HG03066 (cell line): ENCODE measurements around the gene ABCA6.

Source experiments
- ATAC-seq: cut with Tn5 transposase; IDR thresholded peaks from one replicate; pipeline ENCODE4 v1.9.1; 2021; ENCODE audit warnings: low read depth; ENCODE audit not compliant: unreplicated experiment

The ABCA6 gene

DNA sequence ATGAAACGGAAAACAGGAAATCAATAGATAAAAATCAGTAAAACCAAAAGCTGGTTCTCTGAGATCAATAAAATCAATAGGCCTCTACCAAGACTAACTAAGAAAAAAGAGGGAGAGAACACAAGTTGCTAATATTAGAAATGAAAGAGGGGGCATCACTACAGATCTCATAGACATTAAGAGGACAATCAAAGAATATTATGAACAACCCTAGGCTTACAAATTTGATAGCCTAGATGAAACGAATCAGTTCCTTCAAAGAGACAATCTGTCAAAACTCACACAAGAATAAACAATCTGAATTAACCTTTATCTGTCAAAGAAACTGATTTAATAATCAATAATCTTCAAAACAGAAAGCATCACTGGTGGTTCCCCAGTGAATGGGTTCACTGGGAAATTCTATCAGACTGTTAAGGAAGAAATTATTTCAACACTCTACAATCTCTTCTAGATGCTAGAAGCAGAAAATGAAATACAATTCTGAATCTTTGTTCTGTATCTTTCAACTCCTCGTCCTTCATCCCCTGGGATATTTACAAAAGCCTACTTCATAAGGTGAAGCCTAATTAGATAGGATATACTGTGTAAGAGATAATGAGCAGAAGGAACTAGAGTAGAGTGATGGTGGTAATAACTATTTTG lies 85.4 kb downstream of the ABCA6 start:
- ATAC-seq: no peak

DNA sequence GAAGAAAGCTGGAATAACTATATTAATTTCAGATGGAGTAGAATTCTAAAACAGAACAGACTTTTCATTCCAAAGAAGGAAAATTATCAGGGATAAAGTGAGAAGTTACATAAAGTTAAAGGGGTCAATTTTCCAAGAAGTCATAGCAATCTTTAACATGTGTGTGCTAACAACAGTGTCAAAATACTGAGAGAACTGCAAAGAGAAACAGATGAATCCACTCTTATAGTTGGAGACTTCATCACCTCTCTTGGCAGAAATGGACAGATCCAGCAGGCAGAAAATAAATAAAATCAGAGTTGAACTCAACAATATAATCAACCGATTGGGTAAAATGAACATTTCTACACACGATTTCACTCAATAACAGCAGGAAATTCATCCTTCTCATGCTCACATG lies 86.4 kb downstream of the ABCA6 start:
- ATAC-seq: no peak

DNA sequence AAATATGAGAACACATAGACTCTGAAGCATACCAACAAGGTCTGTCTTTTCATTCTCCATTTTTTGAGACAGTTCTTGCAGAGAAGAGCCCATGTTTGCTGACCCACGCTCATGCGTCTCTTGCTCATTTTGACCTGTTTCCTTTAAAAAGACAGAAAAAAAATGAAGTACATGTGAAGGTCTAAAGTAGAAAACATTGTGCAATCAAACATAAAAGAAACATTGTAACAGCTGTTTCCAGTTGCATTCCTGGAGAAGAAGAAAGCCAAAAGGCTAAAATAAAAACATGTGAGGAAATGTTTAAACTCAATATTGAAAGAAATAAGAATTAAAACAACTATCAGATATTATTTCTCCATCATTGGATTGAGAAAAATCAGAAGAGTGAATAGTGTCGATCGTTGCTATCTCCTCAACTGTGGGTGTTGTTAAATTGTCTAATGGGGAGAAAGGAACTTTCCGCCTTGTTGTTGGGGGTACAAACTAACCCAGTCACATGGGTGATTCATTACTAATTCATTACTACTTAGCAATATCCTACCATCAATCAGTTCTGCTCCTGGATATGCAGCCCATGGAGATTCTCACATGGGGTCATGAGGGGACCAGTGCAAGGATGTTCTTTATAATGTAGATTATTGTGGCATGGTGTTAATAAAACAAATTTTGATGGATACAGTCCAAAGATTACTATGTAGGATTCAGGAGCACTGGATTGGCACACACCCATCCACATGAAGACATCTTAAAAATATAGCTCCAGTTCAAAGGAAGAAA lies 90.5 kb downstream of the ABCA6 start:
- no peak for ATAC-seq

DNA sequence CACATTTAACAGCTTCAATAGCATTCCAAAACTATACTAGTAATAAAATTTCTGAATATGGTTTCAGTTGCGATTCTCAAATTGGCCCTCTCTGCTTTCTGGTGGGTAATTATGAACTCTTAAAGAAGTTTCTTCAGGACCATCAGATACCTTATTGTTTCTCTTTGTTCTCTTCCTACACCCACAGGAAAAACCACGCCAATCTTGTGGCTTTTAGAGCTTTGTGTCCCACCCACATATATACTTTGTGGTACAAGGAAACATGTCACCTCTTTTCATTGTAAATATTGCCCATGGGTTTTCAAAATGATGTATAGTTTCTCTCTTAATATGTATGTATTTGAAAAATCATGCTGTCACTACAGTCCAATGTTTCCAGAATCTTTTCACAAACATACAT lies 93.1 kb downstream of the ABCA6 start:
- no peak for ATAC-seq

DNA sequence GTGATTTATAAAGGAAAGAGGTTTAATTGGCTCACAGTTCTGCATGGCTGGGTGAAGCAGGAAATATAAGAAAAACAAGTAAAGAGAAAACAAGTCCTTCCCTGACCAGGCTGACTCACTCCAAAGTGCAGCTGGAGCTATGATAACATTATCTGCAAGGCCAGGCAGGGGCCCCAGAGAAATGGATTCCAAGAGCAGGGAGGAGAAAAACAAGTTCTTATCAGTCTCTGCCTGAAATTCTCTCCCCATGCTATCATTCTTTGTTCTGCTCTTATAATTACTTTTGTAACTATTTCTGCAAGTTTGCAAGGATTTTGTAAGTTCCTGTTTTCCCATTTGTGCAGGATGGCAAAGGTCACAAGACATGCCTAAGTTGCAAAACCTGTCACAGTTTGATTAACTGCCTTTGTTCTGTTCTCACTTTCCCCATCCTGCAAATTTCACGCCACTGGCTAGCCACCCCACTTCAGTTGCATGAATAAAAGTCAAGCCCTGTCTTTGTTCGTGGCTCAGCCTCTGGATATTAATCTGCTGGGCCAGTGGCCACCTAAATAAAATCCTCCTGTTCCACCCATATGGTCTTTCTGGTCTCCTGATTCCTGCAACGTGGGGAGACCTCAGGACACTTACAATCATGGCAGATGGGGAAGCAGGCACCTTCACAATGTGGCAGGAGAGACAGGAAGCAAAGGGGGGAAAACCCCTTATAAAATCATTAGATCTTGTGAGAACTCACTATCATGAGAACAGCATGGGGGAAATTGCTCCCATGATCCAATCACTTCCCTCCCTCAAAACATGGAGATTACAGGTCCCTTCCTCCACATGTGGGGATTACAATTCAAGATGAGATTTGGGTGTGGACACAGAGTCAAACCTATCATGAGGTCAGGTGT lies 94.1 kb downstream of the ABCA6 start:
- ATAC-seq: no peak

DNA sequence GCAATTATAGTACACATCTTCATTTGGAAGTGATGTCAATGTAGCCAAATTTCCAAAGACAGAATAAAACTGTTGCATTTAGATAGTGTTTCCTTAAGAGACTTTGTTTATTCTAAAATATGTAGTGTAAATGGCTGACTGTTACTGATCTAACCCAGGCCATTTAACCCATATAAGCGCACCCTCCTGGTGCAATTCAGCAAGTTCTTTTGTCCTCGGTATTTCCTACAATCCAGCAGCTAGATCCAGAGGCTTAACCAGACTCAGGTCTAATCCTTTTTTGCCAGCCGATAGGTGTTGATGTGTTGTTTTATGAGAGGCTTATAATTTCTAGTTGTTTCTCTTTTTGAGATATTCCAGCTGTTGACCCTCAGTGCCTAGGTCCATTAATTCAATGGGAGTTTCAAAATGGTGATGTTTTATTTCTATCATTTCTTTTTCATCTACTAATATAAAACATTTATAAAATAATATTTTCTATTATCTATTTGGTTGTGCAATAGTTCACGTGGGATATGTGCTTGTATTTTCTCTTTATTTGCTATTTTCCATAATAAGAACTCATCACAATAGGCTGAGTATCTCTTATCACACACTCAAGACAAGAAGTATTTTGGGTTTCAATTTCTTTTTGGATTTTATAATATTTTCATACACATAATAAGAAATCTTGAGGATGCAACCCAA lies 95.4 kb downstream of the ABCA6 start:
- ATAC-seq: no peak

DNA sequence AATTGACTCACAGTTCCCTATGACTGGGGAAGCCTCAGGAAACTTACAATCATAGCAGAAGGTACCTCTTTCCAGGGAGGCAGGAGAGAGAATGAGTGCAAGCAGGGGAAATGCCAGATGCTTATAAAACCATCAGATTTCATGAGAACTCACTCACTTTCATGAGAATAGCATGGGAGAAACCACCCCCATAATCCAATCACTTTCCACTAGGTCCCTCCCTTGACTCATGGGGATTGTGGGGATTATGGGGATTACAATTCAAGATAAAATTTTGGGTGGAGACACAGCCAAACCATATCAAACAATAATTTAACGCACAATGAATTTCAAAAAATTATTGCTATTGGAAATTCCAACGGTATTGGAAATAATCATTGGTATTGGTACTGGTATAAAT lies 96.0 kb downstream of the ABCA6 start:
- ATAC-seq: no peak

DNA sequence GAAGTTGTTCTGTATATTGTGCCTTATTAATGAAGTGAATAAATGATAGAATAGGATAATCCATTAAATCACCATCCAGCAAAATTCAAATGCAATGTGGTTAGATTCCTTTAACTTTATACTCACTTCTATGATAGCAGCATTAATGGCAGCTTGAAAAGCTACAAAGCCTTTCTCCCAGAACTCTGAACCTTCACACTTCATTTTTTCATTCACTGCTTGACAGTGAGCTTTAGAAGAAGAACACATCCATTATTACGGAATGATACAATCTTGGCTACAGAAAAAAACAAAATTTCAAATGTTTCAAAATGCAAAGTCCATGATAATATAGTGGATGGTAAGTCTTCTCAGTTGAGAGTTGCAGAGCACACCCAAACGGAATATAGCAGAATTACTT lies 97.3 kb downstream of the ABCA6 start:
- no peak for ATAC-seq

DNA sequence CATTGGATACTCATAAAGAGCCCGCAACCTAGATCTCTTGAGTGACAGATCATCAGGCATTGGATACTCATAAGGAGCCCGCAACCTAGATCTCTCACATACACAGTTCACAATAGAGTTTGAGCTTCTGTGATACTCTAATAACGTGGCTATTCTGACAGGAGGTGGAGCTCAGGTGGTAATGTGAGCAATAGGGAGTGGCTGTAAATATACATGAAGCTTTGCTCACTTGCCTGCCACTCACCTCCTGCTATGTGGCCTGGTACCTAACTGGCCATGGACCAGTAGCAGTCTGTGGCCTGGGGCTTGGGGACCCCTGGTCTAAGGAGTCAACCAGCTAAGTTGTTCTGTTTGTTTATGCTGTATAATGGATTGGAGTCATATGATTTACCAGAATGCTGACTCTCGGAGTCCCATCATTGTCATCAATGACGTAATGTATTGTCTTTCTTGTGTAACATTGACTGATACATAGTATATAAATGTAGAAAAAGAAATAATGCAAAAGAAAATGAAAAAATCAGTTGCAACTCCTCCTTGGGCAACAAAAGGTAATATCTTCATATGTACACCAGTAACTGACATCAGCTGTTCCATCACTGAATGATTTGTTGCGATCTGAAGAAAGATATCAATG lies 98.5 kb downstream of the ABCA6 start:
- ATAC-seq: no peak

DNA sequence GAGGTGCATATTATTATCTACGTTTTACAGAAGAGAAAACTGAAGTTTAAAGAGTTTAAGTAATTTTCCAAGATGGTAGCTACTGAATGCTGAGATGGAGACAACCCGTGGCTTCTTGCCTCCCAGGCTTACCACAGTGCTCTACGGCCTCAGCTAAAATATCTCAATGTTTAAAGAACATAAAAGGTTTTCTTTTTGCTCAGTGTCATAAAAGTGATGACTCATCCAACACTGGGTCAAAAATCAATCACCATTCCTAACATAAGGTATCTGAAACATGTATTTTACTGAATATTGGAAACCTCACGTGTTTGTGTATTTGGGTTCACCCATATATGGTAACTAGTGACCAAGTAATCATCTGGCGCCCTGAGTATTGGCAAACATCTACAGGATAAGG lies 99.4 kb downstream of the ABCA6 start:
- ATAC-seq: no peak

DNA sequence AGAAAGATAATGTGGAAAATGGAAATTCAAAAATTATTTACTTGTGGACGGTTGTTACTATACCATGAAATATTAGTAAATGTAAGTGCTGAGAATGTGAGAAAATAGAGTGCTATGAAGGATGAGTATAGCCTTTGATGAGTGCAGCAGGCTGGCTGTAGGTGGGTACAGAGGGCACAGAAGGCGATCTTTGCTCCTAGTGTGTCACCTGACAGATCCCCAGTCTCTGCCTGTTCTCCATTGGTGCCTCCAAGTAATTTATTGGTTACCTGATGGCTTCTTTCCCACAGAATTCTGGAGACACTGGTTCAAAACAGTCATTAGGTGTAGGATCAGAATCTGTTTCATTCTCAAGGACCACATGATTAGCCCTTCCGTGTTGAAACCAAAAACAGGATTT lies 109.9 kb downstream of the ABCA6 start:
- no peak for ATAC-seq

DNA sequence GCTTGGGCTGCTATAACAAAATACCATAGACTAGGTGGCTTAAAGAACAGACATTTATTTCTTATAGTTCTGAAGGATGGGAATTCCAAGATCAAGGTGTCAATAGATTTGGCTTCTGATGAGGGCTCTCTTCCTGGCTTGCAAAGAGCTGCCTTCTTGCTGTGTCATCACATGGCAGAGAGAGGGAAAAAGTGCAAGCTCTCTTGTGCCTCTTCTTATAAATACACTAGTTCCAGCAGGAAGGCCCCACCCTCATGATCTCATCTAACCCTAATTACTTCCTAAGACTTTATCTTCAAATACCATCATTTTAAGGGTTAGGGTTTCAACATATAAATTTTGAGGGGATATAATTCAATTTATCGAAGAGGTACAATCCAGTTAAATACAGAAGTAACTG lies 111.5 kb downstream of the ABCA6 start:
- no peak for ATAC-seq
